DMS79 (cell line): ENCODE results near the gene DGLUCY.
"Not testable (repeated sequence)": the region's sequence is repeated elsewhere in the genome, so short reads cannot be mapped to it uniquely, and the experiment has no call there.

Source experiments
- DNase-seq: peaks from one replicate; lab custom pipeline; 2025; lab: John Stamatoyannopoulos, UW

Gene DGLUCY

GRCh38 chr14:91237219-91237618 is 123.3 kb downstream of the DGLUCY start:
- DNase-seq: no peak

- no peak for DNase-seq
Observed at GRCh38 chr14:91238085-91238484, 124.2 kb downstream of the DGLUCY start.

DNA sequence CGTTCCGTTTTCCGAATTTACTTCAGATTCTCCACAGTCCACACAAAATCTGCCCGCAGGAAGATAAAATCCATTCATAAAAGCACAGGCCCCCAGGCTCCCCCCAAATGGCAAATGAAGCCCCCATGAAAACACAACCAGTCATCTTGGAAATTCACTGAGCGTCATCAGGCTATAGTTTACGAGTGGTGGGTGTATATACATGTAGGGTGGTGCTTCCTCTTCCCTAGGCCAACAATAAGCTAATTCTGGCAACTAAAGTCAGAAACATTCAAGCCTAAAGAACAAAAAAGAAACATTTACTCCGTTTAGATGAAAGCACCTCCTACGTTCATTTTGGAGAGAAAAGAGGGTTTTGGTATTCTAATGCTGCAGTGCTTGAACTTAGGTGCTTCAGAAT is 124.8 kb downstream of the DGLUCY start:
- no peak for DNase-seq

- DNase-seq: no peak
Observed at GRCh38 chr14:91241863-91242262, 128.0 kb downstream of the DGLUCY start.

- DNase-seq: no peak
Observed at GRCh38 chr14:91242635-91243034, 128.8 kb downstream of the DGLUCY start.

- no peak for DNase-seq
Observed at GRCh38 chr14:91243074-91243471, 129.2 kb downstream of the DGLUCY start.

DNA sequence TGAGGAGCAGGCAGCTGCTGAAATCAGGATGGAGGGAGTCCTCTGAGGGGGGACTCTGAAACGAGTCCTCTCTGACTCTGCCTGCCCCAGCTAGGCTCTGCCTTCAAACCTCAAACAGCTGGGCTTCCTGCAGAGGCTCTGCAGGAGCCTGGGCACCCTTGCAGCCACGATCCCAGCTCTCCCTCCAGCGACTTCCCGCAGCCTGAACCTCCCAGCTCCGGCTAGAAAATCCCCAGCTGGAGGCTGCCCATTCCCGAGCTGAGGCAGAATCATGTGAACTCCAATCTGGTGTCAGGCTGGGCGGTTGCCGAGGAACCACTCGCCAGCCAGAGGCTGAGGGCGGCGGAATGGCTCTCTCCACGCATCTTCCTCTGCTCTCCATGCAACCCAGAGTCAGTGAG is 130.6 kb downstream of the DGLUCY start, which contains the start of gene GPR68:
TSS of gene GPR68 (minus strand) at position 204 of the 401 bp plus-strand sequence. CDS start 9,654 bp downstream, outside the sequence.
- peak; percentile 70 for DNase-seq

- no peak for DNase-seq
Observed at GRCh38 chr14:91245029-91245428, 131.2 kb downstream of the DGLUCY start.

- DNase-seq: not testable (repeated sequence)
Observed at GRCh38 chr14:91245616-91246015, 131.7 kb downstream of the DGLUCY start.

GRCh38 chr14:91246051-91246852 is 132.4 kb downstream of the DGLUCY start:
- peak; percentile 55 for DNase-seq

- peak; percentile 100 for DNase-seq
Observed at GRCh38 chr14:91249841-91250616, 136.2 kb downstream of the DGLUCY start.

DNA sequence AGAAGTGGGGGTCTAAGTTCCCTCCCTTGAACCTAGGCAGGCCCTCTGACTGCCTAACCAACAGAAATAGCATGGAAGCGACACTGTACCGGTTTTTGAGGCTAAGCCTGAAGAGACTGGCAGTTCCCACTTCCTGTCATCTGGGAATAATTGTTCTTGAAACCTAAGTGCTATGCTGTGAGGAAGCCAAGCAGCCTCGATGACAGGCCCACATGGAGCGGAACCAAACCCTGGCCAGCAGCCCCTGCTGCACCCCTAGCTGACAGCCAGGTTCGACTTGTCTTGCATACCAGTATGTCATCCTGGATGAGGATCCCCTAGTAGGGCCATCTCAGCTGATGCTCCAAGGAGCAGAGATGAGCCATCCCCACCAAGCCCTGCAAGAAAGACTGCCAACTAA is 137.0 kb downstream of the DGLUCY start:
- peak; percentile 95 for DNase-seq

DNA sequence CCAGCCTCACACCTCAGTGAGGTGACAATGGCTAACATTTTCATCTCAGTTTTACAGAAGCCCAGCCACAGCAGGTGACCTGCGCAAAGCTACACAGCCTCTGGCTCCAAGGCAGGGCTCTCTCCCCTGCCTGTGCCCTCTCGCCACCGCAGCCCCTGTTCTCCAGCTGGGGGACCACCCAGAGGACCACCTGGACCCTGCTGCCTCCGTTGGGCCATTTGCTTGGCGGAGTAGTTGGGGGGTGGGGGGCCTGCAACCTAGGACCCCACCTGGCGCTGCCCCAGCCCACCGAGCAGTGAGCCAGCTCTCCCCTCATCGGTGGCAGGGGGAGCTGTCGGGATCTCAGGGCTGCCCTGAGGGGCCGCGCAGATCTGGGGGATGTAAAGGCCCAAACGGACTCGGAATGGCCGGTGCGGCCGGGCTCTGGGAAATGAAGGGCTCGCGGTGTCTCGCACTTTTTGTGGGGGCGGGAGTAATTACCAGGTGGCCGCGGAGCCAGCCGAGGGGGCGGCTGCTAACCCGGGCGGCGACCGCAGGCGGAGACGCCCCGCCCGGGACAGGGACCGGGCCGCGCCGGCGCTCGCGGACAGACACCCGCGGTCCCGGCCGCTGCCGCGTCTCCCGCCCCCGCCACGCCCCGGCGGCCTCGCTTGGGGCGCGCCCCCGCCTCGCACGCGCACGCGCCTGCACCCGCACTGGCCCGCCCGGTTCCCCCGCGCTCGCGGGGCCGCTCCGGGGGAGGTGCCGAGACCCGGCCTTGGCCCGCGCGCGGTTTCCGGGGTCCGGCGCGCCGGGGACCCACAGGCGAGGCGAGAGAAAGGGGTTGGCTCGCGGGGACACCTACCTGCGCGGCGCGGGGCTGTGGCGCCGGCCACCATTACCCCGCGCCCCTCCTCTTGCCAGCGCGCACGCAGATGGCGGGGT is 139.3 kb downstream of the DGLUCY start:
- DNase-seq: no peak

DNA sequence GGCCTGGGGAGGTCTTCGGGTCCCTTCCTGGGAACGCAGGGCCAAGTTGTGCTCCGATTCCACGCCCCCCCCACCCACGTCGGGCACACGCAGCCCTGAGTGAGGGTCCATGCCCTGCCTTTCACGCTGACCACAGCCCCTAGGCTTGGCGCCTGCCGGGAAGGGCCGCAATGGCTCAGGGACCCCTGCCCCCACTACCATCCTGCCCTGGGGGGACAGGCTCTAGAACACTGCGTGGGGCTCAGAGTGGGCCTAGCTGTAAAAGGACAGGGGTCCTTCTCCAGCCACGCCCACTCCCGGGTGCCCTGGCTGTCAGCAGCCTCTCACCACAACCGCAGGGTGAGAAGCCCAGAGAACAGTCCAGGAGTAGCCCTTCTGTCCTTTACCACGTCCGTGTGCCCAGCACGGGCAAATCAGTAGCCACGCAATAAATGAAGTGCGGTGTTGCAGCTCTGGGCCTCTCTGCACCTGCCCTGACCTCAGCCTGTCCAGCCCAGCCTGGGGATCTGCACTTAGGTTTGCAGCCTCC is 140.0 kb downstream of the DGLUCY start:
- DNase-seq: no peak

DNA sequence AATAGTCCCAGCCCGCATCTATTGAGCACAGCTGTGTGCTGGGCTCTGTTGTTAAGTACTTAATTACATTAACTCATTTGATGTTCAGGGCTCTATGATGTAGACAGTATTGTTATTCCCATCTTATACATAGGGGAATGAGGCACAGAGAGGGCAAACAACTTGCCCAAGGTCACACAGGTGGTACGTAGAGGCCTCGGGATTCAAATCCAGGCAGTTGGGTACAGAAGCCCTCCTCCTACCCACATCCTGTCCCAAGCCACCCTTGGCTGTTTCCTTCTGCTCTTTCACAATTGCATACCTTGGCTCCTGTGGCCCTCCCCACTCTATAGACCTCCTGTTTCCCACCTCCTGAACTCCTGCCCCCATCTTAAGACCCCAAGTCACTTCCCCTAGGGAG is 140.6 kb downstream of the DGLUCY start:
- DNase-seq: no peak

GRCh38 chr14:91255026-91255695 is 141.3 kb downstream of the DGLUCY start:
- DNase-seq: no peak

DNA sequence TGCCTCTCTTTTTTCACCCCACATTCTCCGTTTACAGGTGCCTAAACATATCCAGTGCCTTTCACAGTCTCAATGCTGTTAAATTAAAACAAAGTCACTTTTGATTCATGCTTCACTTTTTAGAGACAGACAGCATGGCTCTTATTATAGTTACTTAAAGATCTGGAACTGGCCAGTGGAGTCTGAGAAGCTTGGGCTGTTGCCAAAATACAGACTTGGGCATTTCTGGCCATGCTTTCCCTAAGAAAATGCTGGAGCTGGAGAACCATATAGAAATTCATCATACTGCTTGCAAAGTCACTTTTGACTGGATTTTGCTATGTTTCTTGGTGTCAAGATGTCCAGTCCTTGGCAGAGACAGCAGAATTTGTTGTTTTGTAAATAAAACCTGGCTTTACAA is 142.8 kb downstream of the DGLUCY start:
- DNase-seq: peak; percentile 58

DNA sequence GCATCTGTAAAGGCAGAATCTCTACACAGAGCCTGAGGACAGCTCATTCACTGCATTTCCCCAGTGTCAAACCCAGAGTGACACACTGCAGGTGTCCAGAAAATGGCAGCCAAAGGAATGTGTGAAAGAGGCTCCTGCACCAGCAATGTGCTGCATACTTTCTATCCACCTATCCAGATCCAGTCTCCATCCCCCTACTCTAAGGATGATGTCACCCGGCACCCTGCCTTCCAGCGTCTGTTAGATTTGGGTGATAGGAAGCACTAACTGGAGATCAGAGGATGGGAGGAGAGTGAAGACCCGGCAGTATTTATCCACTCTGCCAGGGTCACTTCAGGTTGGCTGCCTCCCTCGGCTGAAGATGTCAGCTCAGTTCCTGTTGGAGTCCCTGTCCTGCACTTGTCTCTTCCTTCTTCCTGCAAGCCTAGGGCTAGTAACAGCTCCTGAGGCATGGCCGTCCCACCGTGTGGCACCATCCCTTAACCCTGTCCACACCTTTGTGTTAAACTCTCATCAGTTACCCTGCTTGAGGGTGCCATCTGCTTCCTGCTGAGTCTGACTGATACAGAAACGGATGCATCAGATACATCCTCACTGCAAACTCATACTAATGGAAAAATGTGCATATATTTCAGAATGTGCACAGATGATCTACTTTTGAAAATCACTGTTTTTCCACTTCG is 143.6 kb downstream of the DGLUCY start:
- DNase-seq: no peak

- DNase-seq: peak; percentile 29
Observed at GRCh38 chr14:91258011-91258618, 144.2 kb downstream of the DGLUCY start.

DNA sequence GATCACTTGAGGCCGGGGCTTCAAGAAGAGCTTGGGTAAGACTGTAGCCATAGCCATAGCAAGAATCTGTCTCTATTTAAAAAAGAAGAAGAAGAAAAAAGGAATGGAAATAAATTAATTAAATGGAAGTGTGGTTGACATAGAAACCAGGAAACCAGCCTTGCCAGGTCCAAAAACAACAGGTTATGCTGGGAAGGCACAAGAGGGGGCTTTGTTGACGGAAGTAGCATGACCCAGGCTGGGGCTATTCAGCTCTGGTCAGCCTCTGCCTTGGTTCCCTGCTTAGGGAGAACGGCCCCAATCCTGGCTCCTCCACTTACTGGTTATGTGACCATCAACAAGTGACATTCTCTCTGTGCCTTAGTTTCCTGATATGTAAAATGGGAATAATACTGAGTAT is 145.0 kb downstream of the DGLUCY start:
- no peak for DNase-seq
